SK-N-MC (cell line): ENCODE data around the gene TEX30.

Source experiments
- DNase-seq: peaks from one replicate; pipeline ENCODE4 v3.0.0-alpha.2; 2011; ENCODE audit warnings: low read depth, low spot score
- H3K27ac ChIP-seq: fragments of 200-600 bp; sonication (generic); 2 replicates; pipeline ENCODE4 v1.5.1; 2016; ENCODE audit warnings: mixed run types
- H3K36me3 ChIP-seq: fragments of 200-600 bp; sonication (generic); 2 replicates; pipeline ENCODE4 v1.6.1; 2017; ENCODE audit warnings: antibody characterized with exemption, low read length, mixed read lengths; ENCODE audit not compliant: insufficient read depth
- H3K4me3 ChIP-seq: fragments of 200-600 bp; sonication (generic); 2 replicates; pipeline ENCODE4 v1.5.1; 2016
- H3K9ac ChIP-seq: fragments of 200-600 bp; sonication (generic); 2 replicates; pipeline ENCODE4 v1.8.0; 2017; ENCODE audit warnings: mixed run types, mixed read lengths; ENCODE audit not compliant: insufficient read length
- H3K9me3 ChIP-seq: fragments of 200-600 bp; sonication (generic); 2 replicates; pipeline ENCODE4 v1.6.1; 2017; ENCODE audit warnings: low read depth, mild to moderate bottlenecking, antibody characterized with exemption, low read length, moderate library complexity, mixed read lengths
- EZH2 ChIP-seq: fragments of 200-600 bp; sonication (generic); IDR thresholded peaks from one replicate; pipeline ENCODE4 v1.6.1; 2017; ENCODE audit warnings: antibody characterized with exemption
- FOXP2 ChIP-seq: optimal IDR thresholded peaks from 2 replicates; pipeline ENCODE3; 2011; ENCODE audit warnings: mild to moderate bottlenecking, moderate library complexity; ENCODE audit not compliant: insufficient read depth; ENCODE audit errors: extremely low read length, control extremely low read depth
- POLR2AphosphoS5 ChIP-seq: IDR thresholded peaks from 2 replicates; pipeline ENCODE4 v1.6.1; 2012; ENCODE audit warnings: mild to moderate bottlenecking, low read depth, low read length, borderline replicate concordance

TEX30 gene

GRCh38 chr13:102773441-102774213, at the start of gene TEX30:
Gene TEX30 (minus strand): TSS chr13:102773786. CDS start chr13:102770026, 3,760 bp downstream.
- no peak for DNase-seq
- H3K4me3 ChIP-seq, result peak within 1 kb of the TSS; percentile 84
- H3K36me3 ChIP-seq, result no peaks in the 10 kb centered on the region
- H3K9ac ChIP-seq, result peak within 1 kb of the TSS; percentile 83
- no peaks in the 10 kb centered on the region for H3K9me3 ChIP-seq
- TF ChIP-seq FOXP2, result no peak
- peak; percentile 92 for TF ChIP-seq POLR2AphosphoS5
- no peak within 1 kb of the TSS; the same call in 1 of the 2 replicates for H3K27ac ChIP-seq

- peaks cover 10% of the 10 kb centered on the region for H3K36me3 ChIP-seq
- no peak overlapping the region for H3K27ac ChIP-seq
- H3K9me3 ChIP-seq, result no peaks in the 10 kb centered on the region
- H3K9ac ChIP-seq, result no peak overlapping the region
- no peak overlapping the region for H3K4me3 ChIP-seq
- TF ChIP-seq POLR2AphosphoS5, result no peak
- no peak for TF ChIP-seq FOXP2
- no peak for TF ChIP-seq EZH2
- DNase-seq, result no peak
Measured at GRCh38 chr13:102817907-102818306, 44.3 kb upstream of the TEX30 start.

- TF ChIP-seq POLR2AphosphoS5, result no peak
- TF ChIP-seq EZH2, result no peak
- TF ChIP-seq FOXP2, result no peak
- no peak for DNase-seq
- Histone ChIP-seq H3K27ac (no peak overlapping the region), H3K9ac (no peak overlapping the region), H3K9me3 (no peaks in the 10 kb centered on the region), H3K4me3 (no peak overlapping the region), H3K36me3 (peaks cover 7% of the 10 kb centered on the region)
Measured at GRCh38 chr13:102817241-102817640, 43.7 kb upstream of the TEX30 start.

- no peak for DNase-seq
- Histone ChIP-seq H3K27ac (no peak overlapping the region), H3K9ac (no peak overlapping the region), H3K36me3 (peaks cover 1% of the 10 kb centered on the region; the same call in 1 of the 2 replicates), H3K9me3 (no peaks in the 10 kb centered on the region), H3K4me3 (no peak overlapping the region)
- TF ChIP-seq FOXP2 (no peak), EZH2 (no peak), POLR2AphosphoS5 (no peak)
Measured at GRCh38 chr13:102816708-102817107, 43.1 kb upstream of the TEX30 start.

- no peak for TF ChIP-seq EZH2
- no peak for TF ChIP-seq FOXP2
- no peak for TF ChIP-seq POLR2AphosphoS5
- no peaks in the 10 kb centered on the region; the same call in 1 of the 2 replicates for H3K36me3 ChIP-seq
- no peak overlapping the region for H3K9ac ChIP-seq
- no peak overlapping the region for H3K27ac ChIP-seq
- H3K4me3 ChIP-seq, result no peak overlapping the region
- no peak for DNase-seq
- no peaks in the 10 kb centered on the region for H3K9me3 ChIP-seq
Measured at GRCh38 chr13:102815788-102816187, 42.2 kb upstream of the TEX30 start.

GRCh38 chr13:102814793-102815192, 41.2 kb upstream of the TEX30 start:
- DNase-seq, result no peak
- Histone ChIP-seq H3K9me3 (no peaks in the 10 kb centered on the region), H3K9ac (no peak overlapping the region), H3K27ac (no peak overlapping the region), H3K4me3 (no peak overlapping the region), H3K36me3 (no peaks in the 10 kb centered on the region; the same call in 1 of the 2 replicates)
- TF ChIP-seq POLR2AphosphoS5 (no peak), EZH2 (no peak), FOXP2 (no peak)

- Histone ChIP-seq H3K4me3 (no peak overlapping the region), H3K9me3 (no peaks in the 10 kb centered on the region), H3K9ac (no peak overlapping the region), H3K27ac (no peak overlapping the region), H3K36me3 (no peaks in the 10 kb centered on the region; the same call in 1 of the 2 replicates)
- DNase-seq, result no peak
- no peak for TF ChIP-seq FOXP2
- TF ChIP-seq POLR2AphosphoS5, result no peak
- no peak for TF ChIP-seq EZH2
Measured at GRCh38 chr13:102814025-102814607, 40.5 kb upstream of the TEX30 start.

- Histone ChIP-seq H3K4me3 (no peak overlapping the region), H3K27ac (no peak overlapping the region), H3K9ac (no peak overlapping the region), H3K36me3 (no peaks in the 10 kb centered on the region; the same call in 1 of the 2 replicates), H3K9me3 (no peaks in the 10 kb centered on the region)
- TF ChIP-seq EZH2 (no peak), POLR2AphosphoS5 (no peak), FOXP2 (no peak)
- no peak for DNase-seq
Measured at GRCh38 chr13:102812611-102813287, 39.2 kb upstream of the TEX30 start.
